CD14-positive monocyte (primary cell): ENCODE data around the gene ZNF335. TPM values are rescaled to one million over a fixed set of nuclear protein-coding genes. Genes with fewer than 3 reads are reported as not detected.

Experiments used
- DNase-seq, 3 donors: peaks; one replicate each; pipeline ENCODE4 v3.0.0-alpha.2; 2011 to 2022
- H2AFZ ChIP-seq: 2 replicates; pipeline ENCODE4 v1.6.0; 2012; ENCODE audit warnings: mild to moderate bottlenecking, low read depth, low read length, inconsistent platforms; ENCODE audit not compliant: insufficient read depth, poor library complexity, severe bottlenecking
- H3K27ac ChIP-seq, 2 donors: 1 replicate in 1 of 2; 2 replicates in 1 of 2; pipeline ENCODE4 v1.5.1; 2012 to 2013; ENCODE audit warnings: low read length in 2 of 2, control low read depth in 1 of 2, inconsistent platforms in 1 of 2, low read depth in 1 of 2, mild to moderate bottlenecking in 1 of 2
- H3K27me3 ChIP-seq, 2 donors: one replicate each; pipeline versions ENCODE4 v1.6.0 to v1.6.1; 2011 to 2013; ENCODE audit warnings: low read length in 2 of 2; ENCODE audit not compliant: control insufficient read depth in 2 of 2, insufficient read depth in 2 of 2
- H3K36me3 ChIP-seq, 2 donors: replicated peaks in 1 of 2; 1 replicate in 1 of 2; 2 replicates in 1 of 2; pipeline versions ENCODE4 v1.5.1 to v1.6.1; 2012 to 2013; ENCODE audit warnings: low read length in 2 of 2, control low read depth in 1 of 2, inconsistent platforms in 1 of 2, mild to moderate bottlenecking in 1 of 2; ENCODE audit not compliant: insufficient read depth in 2 of 2, control insufficient read depth in 1 of 2
- H3K4me1 ChIP-seq, 2 donors: 1 replicate in 1 of 2; 2 replicates in 1 of 2; pipeline versions ENCODE4 v1.5.1 to v1.6.1; 2012 to 2013; ENCODE audit warnings: low read length in 2 of 2, control low read depth in 1 of 2, inconsistent platforms in 1 of 2, mild to moderate bottlenecking in 1 of 2, moderate library complexity in 1 of 2; ENCODE audit not compliant: insufficient read depth in 2 of 2, control insufficient read depth in 1 of 2
- H3K4me2 ChIP-seq: replicated peaks from 2 replicates; pipeline ENCODE3; 2012; ENCODE audit warnings: low read length, moderate library complexity, mild to moderate bottlenecking; ENCODE audit not compliant: poor library complexity, severe bottlenecking; ENCODE audit errors: extremely low read depth
- H3K4me3 ChIP-seq, 3 experiments: fragments of 200-600 bp in 1 of 3; sonication (generic) in 1 of 3; replicated peaks in 1 of 3; 1 replicate in 2 of 3; 2 replicates in 1 of 3; pipeline ENCODE4 v1.5.1; 2011 to 2013; ENCODE audit warnings: low read length in 3 of 3, mild to moderate bottlenecking in 3 of 3, control low read depth in 2 of 3, low read depth in 2 of 3, inconsistent platforms in 1 of 3, moderate library complexity in 1 of 3
- H3K79me2 ChIP-seq: 2 replicates; pipeline ENCODE4 v1.6.0; 2012; ENCODE audit warnings: mild to moderate bottlenecking, control low read depth, inconsistent platforms, low read length, moderate library complexity; ENCODE audit not compliant: insufficient read depth
- H3K9ac ChIP-seq: 2 replicates; pipeline ENCODE4 v1.6.0; 2017; ENCODE audit warnings: low read length, mild to moderate bottlenecking; ENCODE audit not compliant: insufficient read depth, poor library complexity, severe bottlenecking
- H3K9me3 ChIP-seq, 2 donors: replicated peaks in 1 of 2; 1 replicate in 1 of 2; 2 replicates in 1 of 2; pipeline versions ENCODE4 v1.5.1 to v1.6.1; 2012 to 2013; ENCODE audit warnings: low read length in 2 of 2, control low read depth in 1 of 2; ENCODE audit not compliant: control insufficient read depth in 1 of 2, insufficient read depth in 1 of 2
- H4K20me1 ChIP-seq: 2 replicates; pipeline ENCODE4 v1.6.0; 2012; ENCODE audit warnings: mild to moderate bottlenecking, low read length, control low read depth, moderate library complexity; ENCODE audit not compliant: insufficient read depth
- H3K27ac Mint-ChIP-seq, 7 donors: one replicate each; pipeline ENCODE4 v1.8.0; 2020; ENCODE audit warnings: mild to moderate bottlenecking in 7 of 7, mixed read lengths in 7 of 7, moderate library complexity in 6 of 7, inconsistent platforms in 2 of 7
- H3K27me3 Mint-ChIP-seq, 3 donors: one replicate each; pipeline ENCODE4 v1.8.0; 2021 to 2022; ENCODE audit warnings: low read depth in 3 of 3, mild to moderate bottlenecking in 3 of 3, mixed read lengths in 3 of 3, moderate library complexity in 3 of 3, inconsistent platforms in 1 of 3
- H3K36me3 Mint-ChIP-seq, 2 donors: one replicate each; pipeline ENCODE4 v1.8.0; 2020; ENCODE audit warnings: mixed read lengths in 2 of 2, inconsistent platforms in 1 of 2, mild to moderate bottlenecking in 1 of 2
- H3K4me1 Mint-ChIP-seq: one replicate; pipeline ENCODE4 v1.8.0; 2020; ENCODE audit warnings: mild to moderate bottlenecking, mixed read lengths
- H3K4me3 Mint-ChIP-seq, 2 donors: one replicate each; pipeline ENCODE4 v1.8.0; 2020; ENCODE audit warnings: mild to moderate bottlenecking in 2 of 2, mixed read lengths in 2 of 2, moderate library complexity in 1 of 2
- H3K9me3 Mint-ChIP-seq, 7 donors: one replicate each; pipeline ENCODE4 v1.8.0; 2020 to 2022; ENCODE audit warnings: mixed read lengths in 7 of 7, mild to moderate bottlenecking in 6 of 7, moderate library complexity in 6 of 7, inconsistent platforms in 2 of 7
- WGBS: methylation state at CpG from one replicate; pipeline ENCODE4 v1.1.5; 2013; ENCODE audit warnings: missing lambda C conversion rate; ENCODE audit not compliant: insufficient coverage; 5-methylcytosine and 5-hydroxymethylcytosine counted together
- intact Hi-C, 2 donors: fragments of 100-400 bp; cut with micrococcal nuclease; formaldehyde crosslinking; loops; one replicate each; pipeline versions ENCODE4 v1.15.0 to v1.15.1; 2023
- polyA plus RNA-seq, 3 donors: library from polyadenylated mRNA; depleted of rRNA in 1 of 3; unstranded in 2 of 3; stranded (reverse) in 1 of 3; fragments of 300-500 nt in 2 of 3; fragments of >200 nt in 1 of 3; fragmentation: Illumina TruSeq in 2 of 3; gene quantifications; 1 replicate in 2 of 3; 2 replicates in 1 of 3; pipeline ENCODE4 v1.2.3, GENCODE V29; 2012 to 2021
- TF ChIP-seq, protein P1 (sequence below): fragments of 200-600 bp; IDR thresholded peaks from one replicate; pipeline ENCODE4 v1.8.0; 2022; ENCODE audit warnings: antibody characterized with exemption, mild to moderate bottlenecking

The ZNF335 gene
- polyA plus RNA-seq, 3 donors, result 2.7 to 39.6 (median 3.1) TPM

DNA sequence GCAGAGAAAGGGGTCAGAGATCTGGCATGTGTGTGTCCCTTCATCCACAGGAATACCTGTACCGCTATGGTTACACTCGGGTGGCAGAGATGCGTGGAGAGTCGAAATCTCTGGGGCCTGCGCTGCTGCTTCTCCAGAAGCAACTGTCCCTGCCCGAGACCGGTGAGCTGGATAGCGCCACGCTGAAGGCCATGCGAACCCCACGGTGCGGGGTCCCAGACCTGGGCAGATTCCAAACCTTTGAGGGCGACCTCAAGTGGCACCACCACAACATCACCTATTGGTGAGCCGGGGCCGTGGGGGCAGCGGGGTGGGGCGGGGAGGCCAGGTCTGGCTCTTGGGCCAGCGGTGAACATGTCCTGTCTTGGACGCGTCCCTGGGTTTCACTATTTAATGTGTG is 37.8 kb upstream of the ZNF335 start:
- Histone ChIP-seq H3K4me1 (peaks cover 90 to 97% of the 10 kb centered on the region in 2 donors), H3K4me3 (peak overlapping the region in 1 of 3 experiments; percentile 46), H3K79me2 (no peaks in the 10 kb centered on the region), H3K9ac (no peak overlapping the region), H3K36me3 (no peaks in the 10 kb centered on the region), H3K27ac (peak overlapping the region in 1 of 2 donors; percentile 61), H4K20me1 (peaks cover 4% of the 10 kb centered on the region), H3K9me3 (peaks cover 0 to 5% of the 10 kb centered on the region in 2 donors), H3K4me2 (peak overlapping the region; percentile 60), H3K27me3 (peaks cover 13 to 72% of the 10 kb centered on the region in 2 donors), H2AFZ (no peak overlapping the region)
- Mint-ChIP-seq H3K27ac (peak overlapping the region in 4 of 7 donors; percentile 40 to 57 (median 49)), H3K36me3 (peaks cover 0 to 26% of the 10 kb centered on the region in 2 donors), H3K4me3 (peak overlapping the region; percentile 31 to 93), H3K4me1 (peaks cover 84% of the 10 kb centered on the region), H3K9me3 (peaks cover 5 to 30% (median 22%) of the 10 kb centered on the region in 7 donors), H3K27me3 (peaks cover 65 to 84% (median 79%) of the 10 kb centered on the region in 3 donors)
- DNase-seq, result no peak
- intact Hi-C loops, result loop anchor here (2.0 to 10.0 kb wide), 6 partner anchors 17 to 195 kb away; partner anchors contain the start of genes NCOA5 (in 1 of the 2) and PLTP (in 1 of the 2)
- 52% methylated on average over 18 of the region's 20 CpGs for WGBS
- TF ChIP-seq, protein P1, sequence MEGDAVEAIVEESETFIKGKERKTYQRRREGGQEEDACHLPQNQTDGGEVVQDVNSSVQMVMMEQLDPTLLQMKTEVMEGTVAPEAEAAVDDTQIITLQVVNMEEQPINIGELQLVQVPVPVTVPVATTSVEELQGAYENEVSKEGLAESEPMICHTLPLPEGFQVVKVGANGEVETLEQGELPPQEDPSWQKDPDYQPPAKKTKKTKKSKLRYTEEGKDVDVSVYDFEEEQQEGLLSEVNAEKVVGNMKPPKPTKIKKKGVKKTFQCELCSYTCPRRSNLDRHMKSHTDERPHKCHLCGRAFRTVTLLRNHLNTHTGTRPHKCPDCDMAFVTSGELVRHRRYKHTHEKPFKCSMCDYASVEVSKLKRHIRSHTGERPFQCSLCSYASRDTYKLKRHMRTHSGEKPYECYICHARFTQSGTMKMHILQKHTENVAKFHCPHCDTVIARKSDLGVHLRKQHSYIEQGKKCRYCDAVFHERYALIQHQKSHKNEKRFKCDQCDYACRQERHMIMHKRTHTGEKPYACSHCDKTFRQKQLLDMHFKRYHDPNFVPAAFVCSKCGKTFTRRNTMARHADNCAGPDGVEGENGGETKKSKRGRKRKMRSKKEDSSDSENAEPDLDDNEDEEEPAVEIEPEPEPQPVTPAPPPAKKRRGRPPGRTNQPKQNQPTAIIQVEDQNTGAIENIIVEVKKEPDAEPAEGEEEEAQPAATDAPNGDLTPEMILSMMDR, result no peak

GRCh38 chr20:46007671-46008070 is 35.7 kb upstream of the ZNF335 start:
- peak overlapping the region in 1 of 2 donors; percentile 93 for H3K4me3 Mint-ChIP-seq
- Histone ChIP-seq H3K27me3 (peaks cover 11 to 54% of the 10 kb centered on the region in 2 donors), H2AFZ (no peak overlapping the region), H3K79me2 (no peaks in the 10 kb centered on the region), H4K20me1 (no peaks in the 10 kb centered on the region), H3K4me3 (peak overlapping the region in 1 of 3 experiments; percentile 29), H3K9me3 (peaks cover 0 to 1% of the 10 kb centered on the region in 2 donors), H3K27ac (no peak overlapping the region), H3K4me2 (peak overlapping the region; percentile 39), H3K36me3 (no peaks in the 10 kb centered on the region), H3K4me1 (peaks cover 97 to 100% of the 10 kb centered on the region in 2 donors), H3K9ac (no peak overlapping the region)
- DNase-seq, result no peak
- peak overlapping the region in 5 of 7 donors; percentile 51 to 85 (median 63) for H3K27ac Mint-ChIP-seq
- H3K9me3 Mint-ChIP-seq, result peaks cover 5 to 24% (median 19%) of the 10 kb centered on the region in 7 donors
- H3K36me3 Mint-ChIP-seq, result peaks cover 2 to 30% of the 10 kb centered on the region in 2 donors
- H3K4me1 Mint-ChIP-seq, result peaks cover 90% of the 10 kb centered on the region
- TF ChIP-seq, protein P1, result no peak
- WGBS, result 92% methylated on average over 2 of the region's 4 CpGs
- H3K27me3 Mint-ChIP-seq, result peaks cover 52 to 70% (median 66%) of the 10 kb centered on the region in 3 donors
- intact Hi-C loops, result loop anchor here (2.0 to 10.0 kb wide), 3 partner anchors 15 to 197 kb away; partner anchors contain the start of gene PLTP (in 1 of the 2)
